K562 (cell line): ENCODE data around the gene OPRL1. TPM values are rescaled to one million over a fixed set of nuclear protein-coding genes. Genes with fewer than 3 reads are reported as not detected.

Source experiments
- ATAC-seq: fragments of 200-7000 bp; cut with Tn5 transposase; 3 replicates; pipeline ENCODE4 v1.9.1; 2020; ENCODE audit warnings: moderate library complexity
- BruUV-seq: library from RNA; stranded (reverse); fragments of 400-500 nt; replicated peaks from 2 replicates; lab custom pipeline; 2021; lab: Mats Ljungman, UMichigan
- CTCF ChIA-PET: fragments of 300-600 bp; formaldehyde crosslinking; extraction: SDS; loops from one replicate; lab custom pipeline; 2021; ENCODE audit warnings: low intra/inter-chr PET ratio; lab: Yijun Ruan, JAX
- POLR2A ChIA-PET: fragments of 300-600, 350-650 bp; sonication (Branson Sonifier 250); formaldehyde crosslinking; extraction: SDS; loops from one replicate; lab custom pipeline; 2021; ENCODE audit warnings: antibody characterized with exemption, inconsistent platforms; lab: Yijun Ruan, JAX
- DNase-seq, 4 experiments: peaks; one replicate each; pipeline versions ENCODE4 v3.0.0 to v3.0.0-alpha.2; 2011 to 2018; ENCODE audit warnings: low spot score in 3 of 4, mixed read lengths in 3 of 4; ENCODE audit errors: extremely low read depth in 1 of 4
- FAIRE-seq: peaks from 2 replicates; lab custom pipeline; 2011; peaks lifted over from hg19 to GRCh38; lab: Jason Lieb, UNC
- H2AFZ ChIP-seq: 2 replicates; pipeline ENCODE4 v1.6.0; 2011; ENCODE audit warnings: low read depth, low read length, control low read depth, inconsistent platforms
- H3K27ac ChIP-seq: fragments of 200-600 bp; 3 replicates; pipeline ENCODE4 v1.8.0; 2011; ENCODE audit warnings: low read depth, mild to moderate bottlenecking, control low read depth, inconsistent platforms, low read length, moderate library complexity, mixed read lengths; ENCODE audit errors: extremely low read depth
- H3K27me3 ChIP-seq, 2 experiments: fragments of 300-600 bp in 1 of 2; 2 replicates in 1 of 2; 3 replicates in 1 of 2; pipeline versions ENCODE4 v1.6.0 to v1.8.0; 2011; ENCODE audit warnings: inconsistent platforms in 2 of 2, low read length in 2 of 2, mild to moderate bottlenecking in 1 of 2, mixed read lengths in 1 of 2, moderate library complexity in 1 of 2; ENCODE audit not compliant: control insufficient read depth in 2 of 2, insufficient read depth in 2 of 2
- H3K36me3 ChIP-seq: fragments of 300-600 bp; 3 replicates; pipeline ENCODE4 v1.8.0; 2011; ENCODE audit warnings: mild to moderate bottlenecking, low read length, inconsistent platforms; ENCODE audit not compliant: control insufficient read depth, insufficient read depth
- H3K4me1 ChIP-seq, 2 experiments: fragments of 200-600 bp in 1 of 2; replicated peaks in 1 of 2; 2 replicates in 1 of 2; 3 replicates in 1 of 2; pipeline versions ENCODE4 v1.5.1 to v1.8.0; 2011; ENCODE audit warnings: inconsistent platforms in 2 of 2, low read length in 2 of 2, mild to moderate bottlenecking in 1 of 2, mixed read lengths in 1 of 2, moderate library complexity in 1 of 2; ENCODE audit not compliant: control insufficient read depth in 2 of 2, insufficient read depth in 2 of 2
- H3K4me2 ChIP-seq: 2 replicates; pipeline ENCODE4 v1.6.1; 2011; ENCODE audit warnings: low read length, control low read depth, inconsistent platforms, mixed read lengths; ENCODE audit not compliant: insufficient read depth
- H3K4me3 ChIP-seq: fragments of 200-600 bp; sonication (generic), shearing (Covaris generic); 2 replicates; pipeline ENCODE4 v1.5.1; 2016; ENCODE audit warnings: control low read depth, inconsistent platforms
- H3K79me2 ChIP-seq: fragments of 200-600 bp; 3 replicates; pipeline ENCODE4 v1.8.0; 2011; ENCODE audit warnings: low read length, inconsistent platforms; ENCODE audit not compliant: control insufficient read depth, insufficient read depth
- H3K9ac ChIP-seq, 2 experiments: 2 replicates each; pipeline versions ENCODE4 v1.6.0 to v1.6.1; 2011; ENCODE audit warnings: low read depth in 2 of 2, low read length in 2 of 2, control low read depth in 1 of 2, inconsistent platforms in 1 of 2, mild to moderate bottlenecking in 1 of 2, mixed read lengths in 1 of 2; ENCODE audit not compliant: insufficient read depth in 1 of 2
- H3K9me1 ChIP-seq: one replicate; pipeline ENCODE4 v1.6.0; 2011; ENCODE audit warnings: inconsistent platforms, mild to moderate bottlenecking, low read length, moderate library complexity; ENCODE audit not compliant: control insufficient read depth, insufficient read depth
- H3K9me3 ChIP-seq: replicated peaks from 2 replicates; pipeline ENCODE4 v1.5.1; 2011; ENCODE audit warnings: low read depth, low read length, inconsistent platforms; ENCODE audit not compliant: control insufficient read depth, insufficient read depth
- H4K20me1 ChIP-seq: replicated peaks from 2 replicates; pipeline ENCODE4 v1.6.1; 2011; ENCODE audit warnings: low read length, inconsistent platforms, mixed read lengths; ENCODE audit not compliant: control insufficient read depth, insufficient read depth
- DMBX1 ChIP-seq: fragments of 250-450 bp; sonication (Bioruptor Pico); IDR thresholded peaks from 2 replicates; pipeline ENCODE4 v1.8.0; 2022; ENCODE audit warnings: inconsistent platforms, mild to moderate bottlenecking, moderate library complexity, borderline replicate concordance
- NBN ChIP-seq: fragments of 450-650 bp; IDR thresholded peaks from 2 replicates; pipeline ENCODE4 v1.6.1; 2016; ENCODE audit warnings: low read depth, mild to moderate bottlenecking
- SREBF2 ChIP-seq: sonication (generic); formaldehyde crosslinking; IDR thresholded peaks from 2 replicates; pipeline ENCODE4 v1.4.0; 2020; ENCODE audit warnings: mild to moderate bottlenecking, missing genetic modification reagents
- TCFL5 ChIP-seq: fragments of 250-450 bp; sonication (Bioruptor Pico); conservative IDR thresholded peaks from 2 replicates; pipeline ENCODE4 v1.6.1; 2021; ENCODE audit warnings: mild to moderate bottlenecking, moderate library complexity, matching md5 sums
- WHSC1 ChIP-seq: IDR thresholded peaks from one replicate; pipeline ENCODE4 v1.6.1; 2012; ENCODE audit warnings: low read length, control low read depth, inconsistent platforms
- ZBED1 ChIP-seq: IDR thresholded peaks from 2 replicates; pipeline ENCODE4 v1.6.1; 2014
- WGBS: fragments of 100-300 bp; shearing (Covaris generic); methylation state at CpG from one replicate; pipeline ENCODE4 v1.1.6; 2016; ENCODE audit warnings: low coverage, mixed read lengths; ENCODE audit not compliant: insufficient coverage; ENCODE audit errors: missing lambda C conversion rate; 5-methylcytosine and 5-hydroxymethylcytosine counted together
- in situ Hi-C: fragments of 300-500 bp; cut with MboI; formaldehyde crosslinking; loops from 4 replicates; pipeline ENCODE4 v1.15.0; 2018; ENCODE audit warnings: inconsistent platforms, mixed read lengths
- intact Hi-C: fragments of 100-400 bp; cut with micrococcal nuclease; formaldehyde crosslinking; loops from 2 replicates; pipeline ENCODE4 v1.14.2; 2022
- polyA plus RNA-seq, 8 experiments: library from polyadenylated mRNA; depleted of rRNA in 4 of 8; stranded (reverse) in 5 of 8; unstranded in 3 of 8; fragments of >200 nt; fragmentation: Nextera tagmentation in 2 of 8; fragmentation: Illumina TruSeq in 1 of 8; extraction: Ambion mirVana in 2 of 8; extraction: Trizol in 1 of 8; gene quantifications; 2 replicates each; pipeline versions ENCODE4 v1.2.1 to v1.2.3, GENCODE V29; 2011 to 2014; ENCODE audit warnings: inconsistent platforms in 1 of 8, missing spikeins in 1 of 8
- total RNA-seq, 7 experiments: library from RNA; depleted of rRNA in 6 of 7; stranded (reverse); fragments of >200 nt in 6 of 7; fragmentation: Illumina TruSeq in 2 of 7; extraction: Trizol in 2 of 7; gene quantifications; 2 replicates each; pipeline versions ENCODE4 v1.2.1 to v1.2.3, GENCODE V29; 2011 to 2021; ENCODE audit warnings: low replicate concordance in 1 of 7
- TF ChIP-seq, protein P1 (sequence below): fragments of 250-450 bp; sonication (Bioruptor Pico); IDR thresholded peaks from 2 replicates; pipeline ENCODE4 v1.5.0; 2020; ENCODE audit warnings: mild to moderate bottlenecking
- TF ChIP-seq, protein P2 (sequence below): fragments of 250-450 bp; sonication (Bioruptor Pico); IDR thresholded peaks from 2 replicates; pipeline ENCODE4 v1.9.0; 2021; ENCODE audit warnings: mild to moderate bottlenecking
- TF ChIP-seq, protein P3 (sequence below): fragments of 450-650 bp; IDR thresholded peaks from 2 replicates; pipeline ENCODE4 v1.6.1; 2017; ENCODE audit warnings: antibody characterized with exemption, mild to moderate bottlenecking
- TF ChIP-seq, protein P4 (sequence below): fragments of 450-650 bp; IDR thresholded peaks from 2 replicates; pipeline ENCODE4 v1.6.1; 2016; ENCODE audit warnings: borderline replicate concordance
- TF ChIP-seq, protein P5 (sequence below): fragments of 450-650 bp; IDR thresholded peaks from 2 replicates; pipeline ENCODE4 v1.7.1; 2018; ENCODE audit warnings: mild to moderate bottlenecking, low read depth; ENCODE audit not compliant: partially characterized antibody

Gene OPRL1
- total and polyA plus RNA-seq, 9 of the 15 experiments (the other 6 are each of a cell fraction or from before 2014, with no cell fraction given): 0.06 to 0.33 (median 0.11) TPM; not detected in 2

DNA sequence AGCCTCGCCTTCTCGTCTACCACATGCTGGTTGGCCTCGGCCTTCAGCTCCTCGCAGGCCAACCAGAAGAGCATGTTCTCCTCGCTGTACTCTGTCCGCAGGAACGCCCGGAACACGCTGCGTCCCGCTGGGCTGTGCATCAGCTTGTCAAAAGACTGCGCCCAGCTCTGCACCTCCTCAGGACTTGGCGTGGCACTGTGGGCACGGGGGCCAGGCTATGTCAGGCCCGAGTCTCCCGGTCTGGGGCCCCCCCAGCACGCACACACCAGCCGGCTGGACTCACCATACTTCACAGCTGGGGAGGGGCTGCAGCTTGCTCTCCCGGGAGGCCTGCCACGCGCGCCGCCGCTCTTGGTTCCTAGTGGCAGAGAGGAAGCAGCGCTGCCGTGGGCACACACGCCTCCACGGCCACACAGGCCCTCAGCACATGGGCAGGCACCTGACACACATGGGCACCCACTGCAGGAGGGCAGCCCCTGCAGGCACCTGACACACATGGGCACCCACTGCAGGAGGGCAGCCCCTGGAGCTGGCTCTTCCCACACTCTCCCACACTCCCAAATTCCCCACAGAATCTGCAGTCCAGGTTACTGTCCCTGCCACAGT is 5.6 kb upstream of the OPRL1 start:
- no peak overlapping the region for H3K4me2 ChIP-seq
- ChIA-PET CTCF (no interaction called here), POLR2A (interaction anchor here (0.9 to 1.5 kb wide), 3 partner anchors 8 to 14 kb away, joined by 3 to 4 read pairs (median 4); no protein-coding TSS in a partner anchor)
- no peak for TF ChIP-seq TCFL5 (CRISPR knock-in tag)
- TF ChIP-seq, protein P1, sequence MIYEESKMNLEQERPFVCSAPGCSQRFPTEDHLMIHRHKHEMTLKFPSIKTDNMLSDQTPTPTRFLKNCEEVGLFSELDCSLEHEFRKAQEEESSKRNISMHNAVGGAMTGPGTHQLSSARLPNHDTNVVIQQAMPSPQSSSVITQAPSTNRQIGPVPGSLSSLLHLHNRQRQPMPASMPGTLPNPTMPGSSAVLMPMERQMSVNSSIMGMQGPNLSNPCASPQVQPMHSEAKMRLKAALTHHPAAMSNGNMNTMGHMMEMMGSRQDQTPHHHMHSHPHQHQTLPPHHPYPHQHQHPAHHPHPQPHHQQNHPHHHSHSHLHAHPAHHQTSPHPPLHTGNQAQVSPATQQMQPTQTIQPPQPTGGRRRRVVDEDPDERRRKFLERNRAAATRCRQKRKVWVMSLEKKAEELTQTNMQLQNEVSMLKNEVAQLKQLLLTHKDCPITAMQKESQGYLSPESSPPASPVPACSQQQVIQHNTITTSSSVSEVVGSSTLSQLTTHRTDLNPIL (CRISPR knock-in tag): no peak
- no peak for TF ChIP-seq DMBX1 (CRISPR knock-in tag)
- TF ChIP-seq, protein P2, sequence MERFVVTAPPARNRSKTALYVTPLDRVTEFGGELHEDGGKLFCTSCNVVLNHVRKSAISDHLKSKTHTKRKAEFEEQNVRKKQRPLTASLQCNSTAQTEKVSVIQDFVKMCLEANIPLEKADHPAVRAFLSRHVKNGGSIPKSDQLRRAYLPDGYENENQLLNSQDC (CRISPR knock-in tag): no peak
- TF ChIP-seq, protein P3, sequence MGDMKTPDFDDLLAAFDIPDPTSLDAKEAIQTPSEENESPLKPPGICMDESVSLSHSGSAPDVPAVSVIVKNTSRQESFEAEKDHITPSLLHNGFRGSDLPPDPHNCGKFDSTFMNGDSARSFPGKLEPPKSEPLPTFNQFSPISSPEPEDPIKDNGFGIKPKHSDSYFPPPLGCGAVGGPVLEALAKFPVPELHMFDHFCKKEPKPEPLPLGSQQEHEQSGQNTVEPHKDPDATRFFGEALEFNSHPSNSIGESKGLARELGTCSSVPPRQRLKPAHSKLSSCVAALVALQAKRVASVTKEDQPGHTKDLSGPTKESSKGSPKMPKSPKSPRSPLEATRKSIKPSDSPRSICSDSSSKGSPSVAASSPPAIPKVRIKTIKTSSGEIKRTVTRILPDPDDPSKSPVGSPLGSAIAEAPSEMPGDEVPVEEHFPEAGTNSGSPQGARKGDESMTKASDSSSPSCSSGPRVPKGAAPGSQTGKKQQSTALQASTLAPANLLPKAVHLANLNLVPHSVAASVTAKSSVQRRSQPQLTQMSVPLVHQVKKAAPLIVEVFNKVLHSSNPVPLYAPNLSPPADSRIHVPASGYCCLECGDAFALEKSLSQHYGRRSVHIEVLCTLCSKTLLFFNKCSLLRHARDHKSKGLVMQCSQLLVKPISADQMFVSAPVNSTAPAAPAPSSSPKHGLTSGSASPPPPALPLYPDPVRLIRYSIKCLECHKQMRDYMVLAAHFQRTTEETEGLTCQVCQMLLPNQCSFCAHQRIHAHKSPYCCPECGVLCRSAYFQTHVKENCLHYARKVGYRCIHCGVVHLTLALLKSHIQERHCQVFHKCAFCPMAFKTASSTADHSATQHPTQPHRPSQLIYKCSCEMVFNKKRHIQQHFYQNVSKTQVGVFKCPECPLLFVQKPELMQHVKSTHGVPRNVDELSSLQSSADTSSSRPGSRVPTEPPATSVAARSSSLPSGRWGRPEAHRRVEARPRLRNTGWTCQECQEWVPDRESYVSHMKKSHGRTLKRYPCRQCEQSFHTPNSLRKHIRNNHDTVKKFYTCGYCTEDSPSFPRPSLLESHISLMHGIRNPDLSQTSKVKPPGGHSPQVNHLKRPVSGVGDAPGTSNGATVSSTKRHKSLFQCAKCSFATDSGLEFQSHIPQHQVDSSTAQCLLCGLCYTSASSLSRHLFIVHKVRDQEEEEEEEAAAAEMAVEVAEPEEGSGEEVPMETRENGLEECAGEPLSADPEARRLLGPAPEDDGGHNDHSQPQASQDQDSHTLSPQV: no peak
- TF ChIP-seq, protein P4, sequence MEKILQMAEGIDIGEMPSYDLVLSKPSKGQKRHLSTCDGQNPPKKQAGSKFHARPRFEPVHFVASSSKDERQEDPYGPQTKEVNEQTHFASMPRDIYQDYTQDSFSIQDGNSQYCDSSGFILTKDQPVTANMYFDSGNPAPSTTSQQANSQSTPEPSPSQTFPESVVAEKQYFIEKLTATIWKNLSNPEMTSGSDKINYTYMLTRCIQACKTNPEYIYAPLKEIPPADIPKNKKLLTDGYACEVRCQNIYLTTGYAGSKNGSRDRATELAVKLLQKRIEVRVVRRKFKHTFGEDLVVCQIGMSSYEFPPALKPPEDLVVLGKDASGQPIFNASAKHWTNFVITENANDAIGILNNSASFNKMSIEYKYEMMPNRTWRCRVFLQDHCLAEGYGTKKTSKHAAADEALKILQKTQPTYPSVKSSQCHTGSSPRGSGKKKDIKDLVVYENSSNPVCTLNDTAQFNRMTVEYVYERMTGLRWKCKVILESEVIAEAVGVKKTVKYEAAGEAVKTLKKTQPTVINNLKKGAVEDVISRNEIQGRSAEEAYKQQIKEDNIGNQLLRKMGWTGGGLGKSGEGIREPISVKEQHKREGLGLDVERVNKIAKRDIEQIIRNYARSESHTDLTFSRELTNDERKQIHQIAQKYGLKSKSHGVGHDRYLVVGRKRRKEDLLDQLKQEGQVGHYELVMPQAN: no peak
- no peak for TF ChIP-seq ZBED1
- no peak for TF ChIP-seq NBN
- TF ChIP-seq SREBF2: no peak
- TF ChIP-seq, protein P5, sequence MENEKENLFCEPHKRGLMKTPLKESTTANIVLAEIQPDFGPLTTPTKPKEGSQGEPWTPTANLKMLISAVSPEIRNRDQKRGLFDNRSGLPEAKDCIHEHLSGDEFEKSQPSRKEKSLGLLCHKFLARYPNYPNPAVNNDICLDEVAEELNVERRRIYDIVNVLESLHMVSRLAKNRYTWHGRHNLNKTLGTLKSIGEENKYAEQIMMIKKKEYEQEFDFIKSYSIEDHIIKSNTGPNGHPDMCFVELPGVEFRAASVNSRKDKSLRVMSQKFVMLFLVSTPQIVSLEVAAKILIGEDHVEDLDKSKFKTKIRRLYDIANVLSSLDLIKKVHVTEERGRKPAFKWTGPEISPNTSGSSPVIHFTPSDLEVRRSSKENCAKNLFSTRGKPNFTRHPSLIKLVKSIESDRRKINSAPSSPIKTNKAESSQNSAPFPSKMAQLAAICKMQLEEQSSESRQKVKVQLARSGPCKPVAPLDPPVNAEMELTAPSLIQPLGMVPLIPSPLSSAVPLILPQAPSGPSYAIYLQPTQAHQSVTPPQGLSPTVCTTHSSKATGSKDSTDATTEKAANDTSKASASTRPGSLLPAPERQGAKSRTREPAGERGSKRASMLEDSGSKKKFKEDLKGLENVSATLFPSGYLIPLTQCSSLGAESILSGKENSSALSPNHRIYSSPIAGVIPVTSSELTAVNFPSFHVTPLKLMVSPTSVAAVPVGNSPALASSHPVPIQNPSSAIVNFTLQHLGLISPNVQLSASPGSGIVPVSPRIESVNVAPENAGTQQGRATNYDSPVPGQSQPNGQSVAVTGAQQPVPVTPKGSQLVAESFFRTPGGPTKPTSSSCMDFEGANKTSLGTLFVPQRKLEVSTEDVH: no peak
- TF ChIP-seq WHSC1: no peak

More for the DNA sequence above, 5.6 kb upstream of the OPRL1 start:
- H3K27me3 ChIP-seq: no peaks in the 10 kb centered on the region
- no TSS peak for BruUV-seq
- no peaks in the 10 kb centered on the region for H3K9me1 ChIP-seq
- H2AFZ ChIP-seq: no peak overlapping the region
- no peaks in the 10 kb centered on the region for H4K20me1 ChIP-seq
- H3K4me3 ChIP-seq: no peak overlapping the region
- peaks cover 8% of the 10 kb centered on the region; the same call in 1 of the 3 replicates for H3K36me3 ChIP-seq
- in situ Hi-C loops: no loop called here
- H3K9ac ChIP-seq: peak overlapping the region in 1 of 2 experiments; percentile 68; a peak in 2 of 4 replicates
- H3K79me2 ChIP-seq: peaks cover 10% of the 10 kb centered on the region; the same call in 2 of the 3 replicates
- H3K4me1 ChIP-seq: peaks cover 13 to 83% of the 10 kb centered on the region in 2 experiments; a peak in 4 of 5 replicates
- no peaks in the 10 kb centered on the region for H3K9me3 ChIP-seq
- intact Hi-C loops: no loop called here
- DNase-seq (no peak), FAIRE-seq (no peak), ATAC-seq (no peak)
- H3K27ac ChIP-seq: no peak overlapping the region
- 87% methylated on average over 18 of the region's 28 CpGs for WGBS
